SW 1271 (cell line): Measurements from ENCODE around the gene FADS1.

Experiments
- DNase-seq, 2 experiments: peaks; one replicate each; lab custom pipeline; 2025; lab: John Stamatoyannopoulos, UW

Gene FADS1

GRCh38 chr11:61846362-61847020 lies 29.7 kb upstream of the FADS1 start:
- DNase-seq = no peak

- DNase-seq = no peak
These were observed 28.2 kb upstream of the FADS1 start for GRCh38 chr11:61844909-61845565.

GRCh38 chr11:61842528-61842820 lies 25.7 kb upstream of the FADS1 start:
- DNase-seq = no peak

- DNase-seq = no peak
These were observed 25.1 kb upstream of the FADS1 start for GRCh38 chr11:61841636-61842527.

- no peak for DNase-seq
These were observed 23.6 kb upstream of the FADS1 start for GRCh38 chr11:61840371-61840770.

- no peak for DNase-seq
These were observed 22.9 kb upstream of the FADS1 start for GRCh38 chr11:61839742-61840141.

GRCh38 chr11:61838921-61839320 lies 22.1 kb upstream of the FADS1 start:
- no peak for DNase-seq

- no peak for DNase-seq
These were observed 21.7 kb upstream of the FADS1 start for GRCh38 chr11:61838501-61838900.

- DNase-seq = no peak
These were observed 20.7 kb upstream of the FADS1 start for GRCh38 chr11:61837411-61838005.

- no peak for DNase-seq
These were observed 19.4 kb upstream of the FADS1 start for GRCh38 chr11:61836193-61836592.

- no peak for DNase-seq
These were observed 17.7 kb upstream of the FADS1 start for GRCh38 chr11:61834278-61835048.

GRCh38 chr11:61833926-61834277 lies 17.1 kb upstream of the FADS1 start:
- no peak for DNase-seq

- no peak for DNase-seq
These were observed 16.7 kb upstream of the FADS1 start for GRCh38 chr11:61833471-61833870.

- DNase-seq = no peak
These were observed 16.0 kb upstream of the FADS1 start for GRCh38 chr11:61832754-61833153.

- DNase-seq = no peak
These were observed 15.4 kb upstream of the FADS1 start for GRCh38 chr11:61832207-61832606.

GRCh38 chr11:61830237-61831105 lies 13.7 kb upstream of the FADS1 start:
- DNase-seq = no peak

GRCh38 chr11:61829806-61830205 lies 13.0 kb upstream of the FADS1 start:
- no peak for DNase-seq

- DNase-seq = no peak
These were observed 12.0 kb upstream of the FADS1 start for GRCh38 chr11:61828629-61829407.

GRCh38 chr11:61828379-61828628 lies 11.5 kb upstream of the FADS1 start:
- DNase-seq = no peak

- DNase-seq = peak; percentile 35 to 80
These were observed 11.0 kb upstream of the FADS1 start, which contains the start of gene FADS2 for GRCh38 chr11:61827571-61828378. FADS2 (plus strand) TSS chr11:61828300; CDS start chr11:61828391, 91 bp downstream.
